ENCODE measurements around the gene RGS21.
"Not testable (repeated sequence)": the region's sequence is repeated elsewhere in the genome, so short reads cannot be mapped to it uniquely, and the experiment has no call there.

The RGS21 gene

GRCh38 chr1:192316942-192317450 is at the start of gene RGS21:
RGS21 (plus strand) TSS chr1:192316992; CDS start chr1:192343037, 26,045 bp downstream.
- DNase-seq (ENCODE audit: low spot score), result no peak

GRCh38 chr1:192268468-192269052 is 48.2 kb upstream of the RGS21 start:
- no peak for DNase-seq (ENCODE audit: low spot score)

- no peak for DNase-seq (ENCODE audit: low spot score)
Measured at GRCh38 chr1:192270398-192270797, 46.4 kb upstream of the RGS21 start.

GRCh38 chr1:192272732-192273131 is 44.1 kb upstream of the RGS21 start:
- DNase-seq (ENCODE audit: low spot score), result no peak

- no peak for DNase-seq (ENCODE audit: low spot score)
Measured at GRCh38 chr1:192274588-192274987, 42.2 kb upstream of the RGS21 start.

GRCh38 chr1:192277635-192278034 is 39.2 kb upstream of the RGS21 start:
- DNase-seq (ENCODE audit: low spot score), result no peak

- DNase-seq (ENCODE audit: low spot score), result no peak
Measured at GRCh38 chr1:192284927-192285326, 31.9 kb upstream of the RGS21 start.

- DNase-seq (ENCODE audit: low spot score), result no peak
Measured at GRCh38 chr1:192303029-192303428, 13.8 kb upstream of the RGS21 start.

GRCh38 chr1:192308314-192308713 is 8.5 kb upstream of the RGS21 start:
- DNase-seq (ENCODE audit: low spot score), result not testable (repeated sequence)

- DNase-seq (ENCODE audit: low spot score), result peak; percentile 24
Measured at GRCh38 chr1:192311281-192311680, 5.5 kb upstream of the RGS21 start.

- no peak for DNase-seq (ENCODE audit: low spot score)
Measured at GRCh38 chr1:192327997-192328396, 11.2 kb downstream of the RGS21 start.

GRCh38 chr1:192342842-192343241 is 26.1 kb downstream of the RGS21 start:
- no peak for DNase-seq (ENCODE audit: low spot score)

GRCh38 chr1:192343344-192343743 is 26.6 kb downstream of the RGS21 start:
- no peak for DNase-seq (ENCODE audit: low spot score)

- DNase-seq (ENCODE audit: low spot score), result no peak
Measured at GRCh38 chr1:192349314-192349713, 32.5 kb downstream of the RGS21 start.

- DNase-seq (ENCODE audit: low spot score), result no peak
Measured at GRCh38 chr1:192350356-192350755, 33.6 kb downstream of the RGS21 start.

GRCh38 chr1:192351550-192351949 is 34.8 kb downstream of the RGS21 start:
- DNase-seq (ENCODE audit: low spot score), result no peak

- no peak for DNase-seq (ENCODE audit: low spot score)
Measured at GRCh38 chr1:192357924-192358323, 41.1 kb downstream of the RGS21 start.

GRCh38 chr1:192358402-192358801 is 41.6 kb downstream of the RGS21 start:
- DNase-seq (ENCODE audit: low spot score), result no peak

GRCh38 chr1:192358822-192359221 is 42.0 kb downstream of the RGS21 start:
- no peak for DNase-seq (ENCODE audit: low spot score)

GRCh38 chr1:192363177-192363576 is 46.4 kb downstream of the RGS21 start:
- no peak for DNase-seq (ENCODE audit: low spot score)

GRCh38 chr1:192367436-192367835 is 50.6 kb downstream of the RGS21 start:
- no peak for DNase-seq (ENCODE audit: low spot score)

GRCh38 chr1:192375306-192375705 is 58.5 kb downstream of the RGS21 start:
- no peak for DNase-seq (ENCODE audit: low spot score)

- no peak for DNase-seq (ENCODE audit: low spot score)
Measured at GRCh38 chr1:192376374-192376773, 59.6 kb downstream of the RGS21 start.

- DNase-seq (ENCODE audit: low spot score), result no peak
Measured at GRCh38 chr1:192378276-192378675, 61.5 kb downstream of the RGS21 start.
